SK-N-SH (cell line): Measurements from ENCODE around the gene ULBP1. TPM values are rescaled to one million over a fixed set of nuclear protein-coding genes. Genes with fewer than 3 reads are reported as not detected.

Experiments
- CTCF ChIA-PET: fragments of 300-600, 350-600 bp; formaldehyde crosslinking; extraction: SDS; loops from one replicate; lab custom pipeline; 2021; lab: Yijun Ruan, JAX
- POLR2A ChIA-PET: fragments of 350-600 bp; sonication (Branson Sonifier 250); formaldehyde crosslinking; extraction: SDS; loops from one replicate; lab custom pipeline; 2020; ENCODE audit warnings: antibody characterized with exemption, inconsistent platforms; lab: Yijun Ruan, JAX
- DNase-seq: peaks from one replicate; pipeline ENCODE4 v3.0.0; 2012
- H2AFZ ChIP-seq: fragments of 200-600 bp; sonication (generic); 2 replicates; pipeline ENCODE4 v1.8.1; 2016; ENCODE audit warnings: antibody characterized with exemption, mild to moderate bottlenecking, low read depth
- H3F3A ChIP-seq: fragments of 200-600 bp; sonication (generic); replicated peaks from 2 replicates; pipeline ENCODE3; 2016; ENCODE audit warnings: antibody characterized with exemption, mild to moderate bottlenecking; ENCODE audit not compliant: insufficient read depth
- H3K27ac ChIP-seq, 2 experiments: fragments of 200-500 bp in 1 of 2; fragments of 200-600 bp in 1 of 2; sonication (Bioruptor generic) in 1 of 2; sonication (generic), shearing (Covaris generic) in 1 of 2; 2 replicates each; pipeline versions ENCODE4 v1.5.1 to v1.6.1; 2014 to 2016; ENCODE audit warnings: low read depth in 2 of 2, inconsistent platforms in 1 of 2, low read length in 1 of 2, mild to moderate bottlenecking in 1 of 2, mixed read lengths in 1 of 2
- H3K27me3 ChIP-seq: fragments of 200-600 bp; sonication (generic), shearing (Covaris generic); 2 replicates; pipeline ENCODE4 v1.6.1; 2016; ENCODE audit warnings: mixed run types; ENCODE audit not compliant: insufficient read depth
- H3K36me3 ChIP-seq, 2 experiments: fragments of 200-500 bp in 1 of 2; fragments of 200-600 bp in 1 of 2; sonication (Bioruptor generic) in 1 of 2; sonication (generic) in 1 of 2; replicated peaks in 1 of 2; 2 replicates each; pipeline versions ENCODE3 to v1.5.1; 2014 to 2016; ENCODE audit warnings: low read length in 1 of 2, mild to moderate bottlenecking in 1 of 2; ENCODE audit not compliant: insufficient read depth in 2 of 2, control insufficient read depth in 1 of 2
- H3K4me1 ChIP-seq, 2 experiments: fragments of 200-500 bp in 1 of 2; fragments of 200-600 bp in 1 of 2; sonication (Bioruptor generic) in 1 of 2; sonication (generic), shearing (Covaris generic) in 1 of 2; 2 replicates each; pipeline versions ENCODE4 v1.5.1 to v1.6.1; 2014 to 2016; ENCODE audit warnings: low read depth in 1 of 2, low read length in 1 of 2, mixed run types in 1 of 2; ENCODE audit not compliant: insufficient read depth in 2 of 2, control insufficient read depth in 1 of 2
- H3K4me2 ChIP-seq: fragments of 200-600 bp; sonication (generic), shearing (Covaris generic); 2 replicates; pipeline ENCODE4 v1.6.1; 2017; ENCODE audit warnings: mixed run types
- H3K4me3 ChIP-seq, 2 experiments: fragments of 200-500 bp in 1 of 2; fragments of 200-600 bp in 1 of 2; sonication (Bioruptor generic) in 1 of 2; sonication (generic), shearing (Covaris generic) in 1 of 2; 2 replicates each; pipeline versions ENCODE4 v1.5.1 to v1.8.1; 2014 to 2016; ENCODE audit warnings: low read depth in 2 of 2, inconsistent platforms in 1 of 2, low read length in 1 of 2, mild to moderate bottlenecking in 1 of 2, mixed read lengths in 1 of 2, moderate library complexity in 1 of 2
- H3K79me2 ChIP-seq: fragments of 200-600 bp; sonication (generic); 2 replicates; pipeline ENCODE4 v1.8.1; 2017; ENCODE audit warnings: mild to moderate bottlenecking; ENCODE audit not compliant: insufficient read depth
- H3K9ac ChIP-seq: fragments of 200-600 bp; sonication (generic); 2 replicates; pipeline ENCODE4 v1.6.1; 2017; ENCODE audit warnings: mixed run types
- H3K9me2 ChIP-seq: fragments of 200-600 bp; sonication (generic); 2 replicates; pipeline ENCODE4 v1.6.1; 2017; ENCODE audit warnings: mixed run types
- H3K9me3 ChIP-seq: fragments of 200-600 bp; sonication (generic); 2 replicates; pipeline ENCODE4 v1.6.1; 2017; ENCODE audit warnings: mixed run types, mild to moderate bottlenecking, moderate library complexity
- H4K20me1 ChIP-seq: fragments of 200-600 bp; sonication (generic); 2 replicates; pipeline ENCODE4 v1.6.1; 2017; ENCODE audit warnings: mild to moderate bottlenecking, mixed run types; ENCODE audit not compliant: insufficient read depth
- CHD2 ChIP-seq: fragments of 150-350 bp; IDR thresholded peaks from 2 replicates; pipeline ENCODE4 v1.6.1; 2018; ENCODE audit warnings: low read length; ENCODE audit not compliant: partially characterized antibody
- ELF1 ChIP-seq: IDR thresholded peaks from 2 replicates; pipeline ENCODE4 v1.4.0; 2012
- EZH2phosphoT487 ChIP-seq: fragments of 200-600 bp; sonication (generic); IDR thresholded peaks from 2 replicates; pipeline ENCODE4 v1.6.1; 2017; ENCODE audit warnings: low read depth, mixed run types, mild to moderate bottlenecking, antibody characterized with exemption, moderate library complexity, borderline replicate concordance
- FOXM1 ChIP-seq: IDR thresholded peaks from 2 replicates; pipeline ENCODE4 v1.4.0; 2012; ENCODE audit warnings: low read depth, mild to moderate bottlenecking
- JUND ChIP-seq: IDR thresholded peaks from 2 replicates; pipeline ENCODE4 v1.4.0; 2012
- NFIC ChIP-seq: IDR thresholded peaks from 2 replicates; pipeline ENCODE4 v1.4.0; 2012; ENCODE audit warnings: borderline replicate concordance
- NRF1 ChIP-seq: IDR thresholded peaks from 2 replicates; pipeline ENCODE4 v1.6.1; 2012; ENCODE audit warnings: low read depth, mild to moderate bottlenecking, low read length
- REST ChIP-seq: IDR thresholded peaks from 2 replicates; pipeline ENCODE4 v1.6.1; 2012; ENCODE audit warnings: mild to moderate bottlenecking, low read depth, low read length, moderate library complexity
- TAF1 ChIP-seq: IDR thresholded peaks from 2 replicates; pipeline ENCODE4 v1.6.1; 2012; ENCODE audit warnings: low read depth, mild to moderate bottlenecking, low read length, moderate library complexity, borderline replicate concordance
- USF1 ChIP-seq: IDR thresholded peaks from 2 replicates; pipeline ENCODE4 v1.4.0; 2012; ENCODE audit warnings: low read depth, borderline replicate concordance
- WGBS: methylation state at CpG from one replicate; pipeline ENCODE4 v1.1.6; 2017; ENCODE audit warnings: low lambda C conversion rate; 5-methylcytosine and 5-hydroxymethylcytosine counted together
- polyA plus RNA-seq, 3 experiments: library from polyadenylated mRNA; depleted of rRNA; stranded (reverse); fragments of >200 nt; gene quantifications; 2 replicates each; pipeline ENCODE4 v1.2.3, GENCODE V29; 2012
- TF ChIP-seq, protein P1 (sequence below): fragments of 150-350 bp; IDR thresholded peaks from 2 replicates; pipeline ENCODE4 v1.6.1; 2017; ENCODE audit warnings: antibody characterized with exemption, low read length, low read depth, borderline replicate concordance

Gene ULBP1
- polyA plus RNA-seq, 1 of the 3 experiments (the other 2 are of a cell fraction), result 0.02 TPM

- H3F3A ChIP-seq, result no peaks in the 10 kb centered on the region
- H3K27ac ChIP-seq, result no peak overlapping the region
- H2AFZ ChIP-seq, result no peak overlapping the region
- TF ChIP-seq USF1 (no peak), JUND (no peak), NRF1 (no peak), ELF1 (no peak), CHD2 (no peak), FOXM1 (no peak), TAF1 (no peak), EZH2phosphoT487 (no peak), REST (no peak), NFIC (no peak)
- TF ChIP-seq, protein P1, sequence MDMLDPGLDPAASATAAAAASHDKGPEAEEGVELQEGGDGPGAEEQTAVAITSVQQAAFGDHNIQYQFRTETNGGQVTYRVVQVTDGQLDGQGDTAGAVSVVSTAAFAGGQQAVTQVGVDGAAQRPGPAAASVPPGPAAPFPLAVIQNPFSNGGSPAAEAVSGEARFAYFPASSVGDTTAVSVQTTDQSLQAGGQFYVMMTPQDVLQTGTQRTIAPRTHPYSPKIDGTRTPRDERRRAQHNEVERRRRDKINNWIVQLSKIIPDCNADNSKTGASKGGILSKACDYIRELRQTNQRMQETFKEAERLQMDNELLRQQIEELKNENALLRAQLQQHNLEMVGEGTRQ, result no peak
- no peaks in the 10 kb centered on the region for H3K9me3 ChIP-seq
- H3K9ac ChIP-seq, result no peak overlapping the region
- H3K27me3 ChIP-seq, result peaks cover 38% of the 10 kb centered on the region; the same call in 1 of the 2 replicates
- no peaks in the 10 kb centered on the region for H3K79me2 ChIP-seq
- no peaks in the 10 kb centered on the region for H3K9me2 ChIP-seq
- ChIA-PET CTCF (interaction anchor here (1.4 kb wide), 1 partner anchor 39 kb away, joined by 3 read pairs; no protein-coding TSS in a partner anchor), POLR2A (no interaction called here)
- no peak overlapping the region for H3K4me2 ChIP-seq
- H4K20me1 ChIP-seq, result no peaks in the 10 kb centered on the region
- H3K36me3 ChIP-seq, result no peaks in the 10 kb centered on the region
- no peaks in the 10 kb centered on the region for H3K4me1 ChIP-seq
- no peak for DNase-seq
- no peak overlapping the region for H3K4me3 ChIP-seq
Measured at GRCh38 chr6:149978610-149979009, 14.9 kb downstream of the ULBP1 start.

GRCh38 chr6:149979293-149979692 is 15.6 kb downstream of the ULBP1 start:
- Histone ChIP-seq H3K9me3 (no peaks in the 10 kb centered on the region), H3K9me2 (no peaks in the 10 kb centered on the region), H4K20me1 (no peaks in the 10 kb centered on the region), H2AFZ (no peak overlapping the region), H3K36me3 (no peaks in the 10 kb centered on the region), H3K4me3 (no peak overlapping the region), H3F3A (no peaks in the 10 kb centered on the region), H3K79me2 (no peaks in the 10 kb centered on the region), H3K9ac (no peak overlapping the region), H3K4me1 (no peaks in the 10 kb centered on the region), H3K27me3 (peaks cover 32% of the 10 kb centered on the region; the same call in 1 of the 2 replicates), H3K4me2 (no peak overlapping the region), H3K27ac (no peak overlapping the region)
- POLR2A ChIA-PET, result no interaction called here
- no peak for DNase-seq
- TF ChIP-seq, protein P1, result no peak
- WGBS, result 5% methylated on average over 6 of the region's 6 CpGs
- CTCF ChIA-PET, result no interaction called here
